PC-9 (cell line): Measurements from ENCODE around the gene TUBE1. TPM values are rescaled to one million over a fixed set of nuclear protein-coding genes. Genes with fewer than 3 reads are reported as not detected.

Source experiments
- Bru-seq: library from RNA; stranded (reverse); fragments of 400-500 nt; gene quantifications from one replicate; lab custom pipeline; 2021; lab: Mats Ljungman, UMichigan
- BruChase-seq, 2 experiments: library from RNA; stranded (reverse); fragments of 400-500 nt; gene quantifications; one replicate each; lab custom pipeline; 2021; lab: Mats Ljungman, UMichigan
- BruUV-seq: library from RNA; stranded (reverse); fragments of 400-500 nt; replicated peaks from 2 replicates; lab custom pipeline; 2021; lab: Mats Ljungman, UMichigan
- CTCF ChIA-PET: fragments of 300-600 bp; sonication (Branson Sonifier 250); formaldehyde crosslinking; loops from one replicate; lab custom pipeline; 2022; ENCODE audit warnings: antibody characterized with exemption; lab: Charles Lee
- POLR2A ChIA-PET: fragments of 300-600 bp; sonication (Branson Sonifier 250); formaldehyde crosslinking; loops from one replicate; lab custom pipeline; 2022; ENCODE audit warnings: antibody characterized with exemption; ENCODE audit not compliant: unreplicated experiment; lab: Charles Lee
- DNase-seq, 2 experiments: peaks; one replicate each; pipeline versions ENCODE4 v3.0.0 to v3.0.0-alpha.2; 2015 to 2022; ENCODE audit warnings: mixed read lengths in 1 of 2
- H2AFZ ChIP-seq: fragments of 200-600 bp; sonication (generic); 2 replicates; pipeline ENCODE4 v1.8.1; 2017; ENCODE audit warnings: antibody characterized with exemption
- H3F3A ChIP-seq: fragments of 200-600 bp; sonication (generic); 2 replicates; pipeline ENCODE4 v1.8.1; 2017; ENCODE audit warnings: antibody characterized with exemption, mild to moderate bottlenecking, low read depth; ENCODE audit not compliant: insufficient read depth
- H3K27ac ChIP-seq: fragments of 200-600 bp; sonication (generic); 2 replicates; pipeline ENCODE4 v1.6.1; 2016; ENCODE audit warnings: mixed run types
- H3K27me3 ChIP-seq: fragments of 200-600 bp; sonication (generic); 2 replicates; pipeline ENCODE4 v1.6.1; 2016; ENCODE audit warnings: low read depth, mixed run types; ENCODE audit not compliant: insufficient read depth
- H3K36me3 ChIP-seq: fragments of 200-600 bp; sonication (generic); 2 replicates; pipeline ENCODE4 v1.6.1; 2016; ENCODE audit warnings: low read depth, mixed run types
- H3K4me1 ChIP-seq: fragments of 200-600 bp; sonication (generic); replicated peaks from 2 replicates; pipeline ENCODE4 v1.6.1; 2016; ENCODE audit warnings: mixed run types; ENCODE audit not compliant: insufficient read depth
- H3K4me2 ChIP-seq: fragments of 200-600 bp; sonication (generic); 2 replicates; pipeline ENCODE4 v1.6.1; 2017; ENCODE audit warnings: mixed run types
- H3K4me3 ChIP-seq: fragments of 200-600 bp; sonication (generic); 2 replicates; pipeline ENCODE4 v1.6.1; 2016; ENCODE audit warnings: mixed run types
- H3K79me2 ChIP-seq: fragments of 200-600 bp; sonication (generic); 2 replicates; pipeline ENCODE4 v1.6.1; 2017; ENCODE audit warnings: low read depth, mixed run types
- H3K9me2 ChIP-seq: fragments of 200-600 bp; sonication (generic); 2 replicates; pipeline ENCODE4 v1.8.1; 2017; ENCODE audit warnings: mild to moderate bottlenecking; ENCODE audit not compliant: insufficient read depth
- H3K9me3 ChIP-seq: fragments of 200-600 bp; sonication (generic); 2 replicates; pipeline ENCODE4 v1.8.1; 2016; ENCODE audit warnings: low read depth; ENCODE audit not compliant: insufficient read depth
- H4K20me1 ChIP-seq: fragments of 200-600 bp; sonication (generic); 2 replicates; pipeline ENCODE4 v1.8.1; 2017; ENCODE audit not compliant: insufficient read depth
- CTCF ChIP-seq: fragments of 200-600 bp; sonication (generic); conservative IDR thresholded peaks from 2 replicates; pipeline ENCODE4 v1.6.1; 2017; ENCODE audit warnings: mixed run types, antibody characterized with exemption, mild to moderate bottlenecking, moderate library complexity
- EZH2 ChIP-seq: fragments of 200-600 bp; sonication (generic); IDR thresholded peaks from 2 replicates; pipeline ENCODE4 v1.8.0; 2017; ENCODE audit warnings: antibody characterized with exemption, low read depth
- intact Hi-C: fragments of 100-400 bp; cut with micrococcal nuclease; formaldehyde crosslinking; loops from one replicate; pipeline ENCODE4 v1.10.0; 2022; ENCODE audit not compliant: unreplicated experiment
- long read RNA-seq: library from polyadenylated mRNA; stranded (forward); transcript quantifications from one replicate; pipeline ENCODE4 v2.0.0, GENCODE V29; 2022
- total RNA-seq: library from RNA; stranded (reverse); gene quantifications from 2 replicates; pipeline ENCODE4 v1.2.3, GENCODE V29; 2021

The TUBE1 gene
- 27.0 and 30.3 TPM in 2 replicates for total RNA-seq
- Bru-seq, nascent RNA, result percentile 81 among the genes with signal in this experiment
- percentile 90 among the genes with signal in this experiment for BruChase-seq, experiment 1, labeled RNA remaining after a 2-hour chase
- BruChase-seq, experiment 2, labeled RNA remaining after a 6-hour chase, result percentile 83 among the genes with signal in this experiment
- long read RNA-seq, transcript TUBE1-202 (12 exons, 2,142 nt), result major isoform, 13 of 47 reads
- long read RNA-seq, partial matches to known transcripts, result 8 of 47 reads
- long read RNA-seq, other reads (novel, unspliced or antisense), result 25 of 47 reads

- Histone ChIP-seq H3F3A (no peaks in the 10 kb centered on the region; the same call in 1 of the 2 replicates), H3K27ac (peak within 1 kb of the TSS; percentile 53), H3K36me3 (peaks cover 23% of the 10 kb centered on the region), H2AFZ (peak within 1 kb of the TSS; percentile 92), H3K79me2 (peaks cover 24% of the 10 kb centered on the region), H3K4me3 (peak within 1 kb of the TSS; percentile 72), H4K20me1 (0 out of 2 replicates have a peak, but pooled peaks cover 8% of the 10 kb centered on the region), H3K4me2 (peak within 1 kb of the TSS; percentile 90), H3K9me2 (no peaks in the 10 kb centered on the region), H3K4me1 (peaks cover 17% of the 10 kb centered on the region), H3K9me3 (no peaks in the 10 kb centered on the region), H3K27me3 (no peaks in the 10 kb centered on the region)
- BruUV-seq, result no TSS peak
- intact Hi-C loops, result loop anchor here (5.0 to 10.0 kb wide), 2 partner anchors 287 to 1850 kb away; no protein-coding TSS in a partner anchor
- DNase-seq, result peak; percentile 86 to 97
- POLR2A ChIA-PET, result interaction anchor here (0.5 to 0.7 kb wide), 5 partner anchors 8 to 886 kb away, joined by 3 to 8 read pairs (median 3); no protein-coding TSS in a partner anchor
- no peak for TF ChIP-seq CTCF
- TF ChIP-seq EZH2, result no peak
- CTCF ChIA-PET, result interaction anchor here (0.6 to 1.0 kb wide), 2 partner anchors 44 to 196 kb away, joined by 5 read pairs; no protein-coding TSS in a partner anchor
These were observed at the start of gene TUBE1, which contains the start of gene FAM229B for GRCh38 chr6:112087136-112087911. Gene TUBE1 (minus strand): TSS chr6:112087482. CDS start chr6:112087434, 48 bp downstream. Gene FAM229B (plus strand): TSS chr6:112087591. CDS start chr6:112099284, 11,693 bp downstream.

- TF ChIP-seq EZH2 (no peak), CTCF (no peak)
- POLR2A ChIA-PET, result no interaction called here
- H3K4me2 ChIP-seq, result no peak overlapping the region
- peaks cover 80% of the 10 kb centered on the region for H3K36me3 ChIP-seq
- no TSS peak for BruUV-seq
- H2AFZ ChIP-seq, result no peak overlapping the region
- H3K4me3 ChIP-seq, result no peak overlapping the region
- H4K20me1 ChIP-seq, result 0 out of 2 replicates have a peak, but pooled peaks cover 4% of the 10 kb centered on the region
- no peaks in the 10 kb centered on the region for H3K27me3 ChIP-seq
- intact Hi-C loops, result no loop called here
- no peaks in the 10 kb centered on the region for H3K9me3 ChIP-seq
- H3K79me2 ChIP-seq, result no peaks in the 10 kb centered on the region
- H3K9me2 ChIP-seq, result no peaks in the 10 kb centered on the region
- DNase-seq, result no peak
- H3F3A ChIP-seq, result peaks cover 18% of the 10 kb centered on the region; the same call in 1 of the 2 replicates
- CTCF ChIA-PET, result no interaction called here
- H3K27ac ChIP-seq, result no peak overlapping the region
- H3K4me1 ChIP-seq, result no peaks in the 10 kb centered on the region
These were observed 43.6 kb upstream of the TUBE1 start for GRCh38 chr6:112130878-112131277.

- ChIA-PET POLR2A (no interaction called here), CTCF (no interaction called here)
- H3K9me2 ChIP-seq, result no peaks in the 10 kb centered on the region
- intact Hi-C loops, result no loop called here
- H3K79me2 ChIP-seq, result no peaks in the 10 kb centered on the region
- H3F3A ChIP-seq, result peaks cover 27% of the 10 kb centered on the region; the same call in 1 of the 2 replicates
- no peak for TF ChIP-seq CTCF
- TF ChIP-seq EZH2, result no peak
- H3K4me2 ChIP-seq, result no peak overlapping the region
- no peaks in the 10 kb centered on the region for H3K4me1 ChIP-seq
- H3K9me3 ChIP-seq, result no peaks in the 10 kb centered on the region
- H4K20me1 ChIP-seq, result 0 out of 2 replicates have a peak, but pooled peaks cover 4% of the 10 kb centered on the region
- no peak overlapping the region for H3K4me3 ChIP-seq
- H3K27me3 ChIP-seq, result no peaks in the 10 kb centered on the region
- DNase-seq, result no peak
- H3K27ac ChIP-seq, result no peak overlapping the region
- H2AFZ ChIP-seq, result no peak overlapping the region
- BruUV-seq, result no TSS peak
- H3K36me3 ChIP-seq, result peaks cover 69% of the 10 kb centered on the region
These were observed 40.9 kb upstream of the TUBE1 start for GRCh38 chr6:112128208-112128607.
